Sciatic nerve (tissue), 2 donors: Measurements from ENCODE around the gene SPSB4. TPM values are rescaled to one million over a fixed set of nuclear protein-coding genes. Genes with fewer than 3 reads are reported as not detected.

Experiments used
- ATAC-seq: fragments of 200-7000 bp; cut with Tn5 transposase; one replicate; pipeline ENCODE4 v1.9.1; 2020; ENCODE audit warnings: mild to moderate bottlenecking, moderate library complexity
- DNase-seq: peaks from one replicate; pipeline ENCODE4 v3.0.0-alpha.2; 2020; ENCODE audit warnings: low spot score
- intact Hi-C: fragments of 100-400 bp; cut with DNase I; formaldehyde crosslinking; loops from one replicate; pipeline ENCODE4 v1.14.2; 2022
- total RNA-seq: library from RNA; stranded (reverse); fragmentation: NEBNext Ultra II Directional; extraction: Animal tissue kit (Norgen Biotek cat#: 25700); gene quantifications from one replicate; pipeline ENCODE4 v1.2.1, GENCODE V29; 2021
- donor health status: DM: no; HTN: no; CAD: no.
- donor health status: DM: no; HTN: no; CAD: no.

SPSB4 gene
- total RNA-seq, 1 donor from 2014 or later, result 0.36 TPM

DNA sequence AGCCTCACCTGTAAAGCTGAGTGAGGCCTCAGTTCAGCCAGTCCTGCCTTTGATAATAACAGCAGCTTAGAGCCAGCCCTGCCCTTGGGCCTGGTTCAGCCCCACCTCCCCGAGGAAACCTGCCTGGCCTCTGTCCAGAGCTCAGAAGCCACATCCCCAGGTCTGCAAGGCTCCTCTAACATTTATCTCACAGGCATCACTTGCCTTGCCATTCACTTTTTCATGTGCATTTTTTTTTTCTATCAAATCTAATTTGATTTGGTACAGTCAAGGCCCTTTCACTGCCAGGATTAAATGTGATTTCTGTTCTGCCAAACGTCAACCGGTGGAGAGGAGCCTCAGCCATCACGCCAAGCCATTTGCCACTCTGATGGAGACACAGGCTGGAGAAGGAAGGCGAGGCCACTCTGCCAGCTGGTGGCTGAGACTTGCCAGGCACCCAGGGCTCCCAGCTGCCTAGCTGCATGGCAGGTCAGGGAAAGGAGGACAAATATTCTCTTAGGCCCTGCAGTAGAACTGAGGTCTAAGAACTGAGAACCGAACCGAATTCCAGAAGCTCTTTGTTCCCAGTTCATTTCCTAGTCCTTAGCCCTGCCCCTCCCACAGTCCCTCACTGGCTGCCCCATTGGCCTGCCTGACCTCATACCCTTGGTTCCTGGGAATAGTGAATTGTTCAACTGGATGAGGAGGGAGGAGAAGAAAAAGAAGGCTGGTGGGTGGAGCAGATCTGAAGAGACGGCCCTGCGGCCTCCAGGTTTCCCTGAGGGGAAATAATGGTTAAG, 76.4 kb downstream of the SPSB4 start:
- intact Hi-C loops, result no loop called here
- ATAC-seq, result no peak
- no peak for DNase-seq

- ATAC-seq, result no peak
- DNase-seq, result no peak
- intact Hi-C loops, result no loop called here
Observed at GRCh38 chr3:141128126-141128777, 77.1 kb downstream of the SPSB4 start.

DNA sequence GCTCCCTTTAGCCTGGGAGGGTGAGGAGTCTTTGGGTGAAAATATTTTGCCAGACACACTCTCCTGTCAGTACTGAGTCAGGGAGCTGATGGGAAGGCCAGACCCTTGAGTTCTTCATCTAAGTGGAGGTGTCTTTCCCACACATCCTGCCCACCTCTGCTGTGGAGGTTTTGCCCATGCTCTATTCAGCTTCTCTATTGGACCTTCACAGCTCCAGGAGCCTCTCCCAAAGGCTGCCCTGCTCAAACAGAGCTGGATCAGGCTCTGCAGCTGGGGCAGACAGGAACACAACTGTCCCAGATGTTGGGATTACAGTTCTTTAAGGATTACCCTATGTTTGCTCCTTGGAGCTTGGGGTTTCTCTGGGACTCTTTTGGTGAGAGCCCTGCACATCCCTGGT, 77.9 kb downstream of the SPSB4 start:
- intact Hi-C loops, result no loop called here
- DNase-seq (no peak), ATAC-seq (no peak)

DNA sequence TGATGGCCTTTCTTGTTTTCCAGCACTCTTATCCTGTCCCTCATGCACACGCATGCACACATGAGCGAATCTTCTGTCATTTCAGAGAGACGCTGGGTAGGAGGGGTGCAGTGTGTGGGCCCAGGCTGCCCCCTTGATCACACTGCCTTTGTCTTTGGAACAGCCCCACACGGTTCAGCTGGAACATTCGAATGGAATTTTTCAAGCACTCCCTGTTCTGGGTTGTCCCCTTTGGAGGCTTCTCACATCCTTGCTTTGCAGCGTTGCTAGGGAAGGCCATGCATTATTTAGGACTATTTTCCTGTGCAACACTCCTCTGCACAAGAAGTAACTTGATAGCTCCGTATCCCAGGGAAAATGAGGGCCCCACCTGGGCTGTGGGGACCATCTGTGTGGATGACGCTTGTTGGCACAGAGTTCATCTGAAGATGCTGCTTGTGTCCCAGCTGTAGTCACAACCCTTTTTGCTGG, 78.4 kb downstream of the SPSB4 start:
- peak; percentile 58 for ATAC-seq
- no peak for DNase-seq
- intact Hi-C loops, result no loop called here

GRCh38 chr3:141143517-141143916, 92.4 kb downstream of the SPSB4 start:
- ATAC-seq, result no peak
- intact Hi-C loops, result no loop called here

GRCh38 chr3:141146979-141147470, 95.9 kb downstream of the SPSB4 start:
- intact Hi-C loops, result no loop called here
- ATAC-seq (no peak), DNase-seq (no peak)

More at GRCh38 chr3:141143517-141143916, 92.4 kb downstream of the SPSB4 start:
- no peak for DNase-seq

DNA sequence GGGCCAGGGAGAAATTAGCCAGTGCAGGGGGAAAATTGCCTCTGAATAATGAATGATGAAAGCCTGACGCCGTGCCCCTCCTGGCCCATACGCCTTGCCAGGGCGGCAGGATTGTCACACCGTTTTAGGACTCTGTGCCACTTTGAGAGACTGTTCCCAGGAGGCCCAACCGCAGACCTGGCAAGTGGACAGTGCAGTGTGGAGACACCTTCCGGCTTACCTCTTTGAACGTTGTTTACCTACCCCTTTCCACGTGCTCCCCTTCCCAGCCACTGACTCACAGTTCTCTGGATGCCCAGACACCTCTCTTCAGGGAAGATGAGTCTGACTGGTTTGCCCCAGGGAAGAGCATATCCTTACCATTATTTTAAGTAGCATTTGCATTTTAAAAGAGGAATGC, 96.5 kb downstream of the SPSB4 start:
- no peak for DNase-seq
- no peak for ATAC-seq

DNA sequence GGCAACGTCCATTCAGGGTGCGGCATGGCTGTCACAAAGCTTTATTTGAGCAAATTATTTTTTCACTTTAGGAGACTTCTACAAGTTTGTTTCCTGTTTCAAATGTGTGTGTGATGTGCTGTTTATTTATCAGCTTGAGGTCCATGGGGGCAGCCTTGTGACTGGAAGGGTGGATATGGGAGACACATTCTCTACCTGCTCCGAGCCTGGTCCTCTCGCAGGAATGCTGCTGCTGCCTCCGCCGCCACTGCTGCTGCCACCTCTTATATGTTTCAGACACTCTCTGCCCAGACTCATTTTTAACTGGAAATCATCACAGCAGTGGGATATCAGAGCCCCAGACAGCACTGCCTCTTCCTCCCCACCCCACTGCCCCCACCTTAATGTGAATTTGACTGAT, 97.0 kb downstream of the SPSB4 start:
- no peak for DNase-seq
- intact Hi-C loops, result no loop called here

More for the DNA sequence above, 96.5 kb downstream of the SPSB4 start:
- intact Hi-C loops, result no loop called here

GRCh38 chr3:141148770-141149169, 97.6 kb downstream of the SPSB4 start:
- intact Hi-C loops, result no loop called here
- ATAC-seq (no peak), DNase-seq (no peak)

More for the DNA sequence above, 97.0 kb downstream of the SPSB4 start:
- ATAC-seq, result no peak

- intact Hi-C loops, result no loop called here
- ATAC-seq (peak; percentile 24), DNase-seq (no peak)
Observed at GRCh38 chr3:141150081-141150830, 99.1 kb downstream of the SPSB4 start.

DNA sequence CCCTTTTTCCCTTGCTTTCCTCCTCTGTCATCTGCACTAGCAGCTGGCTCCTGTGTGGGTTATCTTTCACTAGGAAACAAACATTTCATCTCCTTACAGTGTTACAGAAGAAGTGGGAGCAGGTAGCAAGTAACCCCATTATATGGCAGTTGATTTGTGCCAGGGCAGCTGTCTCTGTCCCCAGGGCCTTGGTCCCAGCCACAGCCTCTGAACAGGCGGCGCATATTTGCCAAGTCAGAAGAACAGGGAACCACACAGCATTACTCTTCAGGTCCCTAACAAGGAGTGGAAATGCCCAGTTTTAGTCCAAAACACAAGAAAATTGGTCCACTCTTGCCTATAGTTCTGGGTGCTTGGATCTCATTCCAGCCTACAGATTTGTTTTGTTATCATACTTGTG, 99.8 kb downstream of the SPSB4 start:
- intact Hi-C loops, result no loop called here
- no peak for ATAC-seq
- no peak for DNase-seq

GRCh38 chr3:141151439-141151838, 100.3 kb downstream of the SPSB4 start:
- DNase-seq, result no peak
- intact Hi-C loops, result no loop called here
- peak; percentile 90 for ATAC-seq

- intact Hi-C loops, result no loop called here
- no peak for ATAC-seq
- DNase-seq, result no peak
Observed at GRCh38 chr3:141152130-141152529, 101.0 kb downstream of the SPSB4 start.

- ATAC-seq, result no peak
- intact Hi-C loops, result no loop called here
Observed at GRCh38 chr3:141152801-141153678, 101.9 kb downstream of the SPSB4 start.

DNA sequence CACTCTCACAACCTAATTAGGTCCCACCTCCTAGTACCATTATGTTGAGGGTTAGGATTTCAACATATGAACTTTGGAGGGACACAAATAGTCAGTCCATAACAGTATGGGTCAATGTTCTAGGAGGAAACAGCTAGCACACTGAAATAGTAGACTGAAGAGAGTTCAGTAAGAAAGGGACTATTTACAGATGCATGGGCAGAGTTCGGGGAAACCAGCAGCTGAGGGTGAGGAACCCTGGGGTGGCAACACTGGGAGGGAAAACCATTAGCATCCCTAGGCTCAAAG, 102.5 kb downstream of the SPSB4 start:
- DNase-seq (no peak), ATAC-seq (no peak)
- intact Hi-C loops, result no loop called here

More at GRCh38 chr3:141152801-141153678, 101.9 kb downstream of the SPSB4 start:
- DNase-seq, result no peak

DNA sequence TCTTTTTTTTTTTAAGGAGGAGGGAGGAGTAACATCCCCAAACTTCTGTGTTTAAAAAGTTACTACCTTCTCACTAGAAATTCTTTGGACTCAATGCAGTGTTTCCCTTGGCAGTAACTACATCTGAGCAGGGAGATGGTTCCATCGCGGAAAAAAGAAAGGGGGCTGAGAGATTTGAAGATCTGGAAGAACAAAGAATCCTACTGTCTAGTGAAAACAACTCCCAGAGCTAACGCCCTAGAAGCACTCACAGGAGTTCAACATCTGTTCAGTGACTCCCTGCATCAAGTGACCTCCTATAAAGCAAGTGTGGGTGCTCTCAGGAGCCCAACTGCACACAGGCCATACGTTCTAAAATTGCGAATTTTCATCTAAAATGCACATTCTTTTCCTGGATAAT, 113.7 kb downstream of the SPSB4 start:
- DNase-seq (no peak), ATAC-seq (peak; percentile 93)
- intact Hi-C loops, result no loop called here

DNA sequence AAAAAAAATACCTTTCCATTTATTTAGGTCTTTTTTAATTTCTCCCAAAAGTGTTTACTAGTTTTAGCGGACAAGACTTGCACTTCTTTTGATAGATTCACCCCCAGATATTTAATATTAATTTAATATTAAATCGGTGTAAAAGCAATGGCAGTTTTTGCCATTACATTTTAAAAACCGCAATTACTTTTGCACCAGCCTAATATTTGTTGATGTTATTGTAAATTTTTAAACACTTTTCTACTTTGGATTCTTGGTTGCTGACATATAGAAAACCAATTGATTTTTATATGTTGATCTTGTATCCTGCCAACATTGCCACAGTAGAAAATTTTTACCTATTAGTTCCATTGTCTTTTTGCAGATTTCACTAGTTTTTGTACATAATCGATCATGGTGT, 116.5 kb downstream of the SPSB4 start:
- no peak for DNase-seq
- no peak for ATAC-seq
- intact Hi-C loops, result no loop called here

- ATAC-seq (no peak), DNase-seq (no peak)
- intact Hi-C loops, result no loop called here
Observed at GRCh38 chr3:141170678-141171295, 119.6 kb downstream of the SPSB4 start.
